Measurements from ENCODE around the gene LATS2. TPM values are rescaled to one million over a fixed set of nuclear protein-coding genes. Genes with fewer than 3 reads are reported as not detected.

LATS2 gene
- total RNA-seq, 2 donors from 2014 or later, result 40.1 to 59.2 TPM

DNA sequence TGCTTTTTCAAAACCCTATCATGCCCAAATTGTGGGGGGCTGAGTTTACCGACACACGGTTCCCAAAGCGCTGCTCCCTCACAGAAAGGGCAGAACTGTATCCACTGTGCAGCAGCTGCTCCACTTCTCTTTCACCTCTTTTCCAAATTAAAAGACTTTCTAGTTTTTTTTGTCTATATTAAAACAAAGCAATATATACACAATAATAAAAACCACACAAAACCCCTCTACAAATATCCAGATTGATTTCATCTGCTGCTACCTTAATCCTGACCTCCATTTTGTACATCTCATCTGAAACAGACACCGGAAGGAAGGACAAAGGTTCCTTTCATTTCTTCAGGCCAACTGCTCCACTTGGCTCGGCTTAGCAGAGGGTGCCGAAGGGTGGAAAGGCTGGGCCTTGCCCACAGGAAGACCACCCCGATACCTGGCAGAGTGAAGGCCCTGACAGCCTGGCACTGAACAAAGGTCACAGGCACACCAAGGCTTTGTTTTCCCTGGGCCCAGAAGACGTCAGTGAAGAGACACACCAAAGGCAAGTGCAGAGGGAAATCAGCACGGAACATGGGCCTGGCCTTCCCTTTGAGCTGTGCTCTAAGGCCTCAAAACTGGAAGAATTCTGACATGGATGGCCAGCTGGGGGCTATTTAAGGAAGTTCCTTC lies 71.6 kb downstream of the LATS2 start:
- Histone ChIP-seq H3K4me1 (ENCODE audit: control insufficient read depth in 1 of 2, low read depth in 2 of 2) (no peaks in the 10 kb centered on the region), H3K27me3 (replicated peaks; ENCODE audit: insufficient read depth) (no peaks in the 10 kb centered on the region), H3K9me3 (no peaks in the 10 kb centered on the region), H3K36me3 (peaks cover 32% of the 10 kb centered on the region), H3K4me3 (no peak overlapping the region), H3K27ac (no peak overlapping the region)
- ATAC-seq (ENCODE audit: insufficient number of reproducible peaks, low FRiP score, low read depth) (no peak), DNase-seq (ENCODE audit: low spot score) (no peak)
- TF ChIP-seq, protein P1, sequence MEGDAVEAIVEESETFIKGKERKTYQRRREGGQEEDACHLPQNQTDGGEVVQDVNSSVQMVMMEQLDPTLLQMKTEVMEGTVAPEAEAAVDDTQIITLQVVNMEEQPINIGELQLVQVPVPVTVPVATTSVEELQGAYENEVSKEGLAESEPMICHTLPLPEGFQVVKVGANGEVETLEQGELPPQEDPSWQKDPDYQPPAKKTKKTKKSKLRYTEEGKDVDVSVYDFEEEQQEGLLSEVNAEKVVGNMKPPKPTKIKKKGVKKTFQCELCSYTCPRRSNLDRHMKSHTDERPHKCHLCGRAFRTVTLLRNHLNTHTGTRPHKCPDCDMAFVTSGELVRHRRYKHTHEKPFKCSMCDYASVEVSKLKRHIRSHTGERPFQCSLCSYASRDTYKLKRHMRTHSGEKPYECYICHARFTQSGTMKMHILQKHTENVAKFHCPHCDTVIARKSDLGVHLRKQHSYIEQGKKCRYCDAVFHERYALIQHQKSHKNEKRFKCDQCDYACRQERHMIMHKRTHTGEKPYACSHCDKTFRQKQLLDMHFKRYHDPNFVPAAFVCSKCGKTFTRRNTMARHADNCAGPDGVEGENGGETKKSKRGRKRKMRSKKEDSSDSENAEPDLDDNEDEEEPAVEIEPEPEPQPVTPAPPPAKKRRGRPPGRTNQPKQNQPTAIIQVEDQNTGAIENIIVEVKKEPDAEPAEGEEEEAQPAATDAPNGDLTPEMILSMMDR (IDR thresholded peaks at IDR 0.05), result no peak

DNA sequence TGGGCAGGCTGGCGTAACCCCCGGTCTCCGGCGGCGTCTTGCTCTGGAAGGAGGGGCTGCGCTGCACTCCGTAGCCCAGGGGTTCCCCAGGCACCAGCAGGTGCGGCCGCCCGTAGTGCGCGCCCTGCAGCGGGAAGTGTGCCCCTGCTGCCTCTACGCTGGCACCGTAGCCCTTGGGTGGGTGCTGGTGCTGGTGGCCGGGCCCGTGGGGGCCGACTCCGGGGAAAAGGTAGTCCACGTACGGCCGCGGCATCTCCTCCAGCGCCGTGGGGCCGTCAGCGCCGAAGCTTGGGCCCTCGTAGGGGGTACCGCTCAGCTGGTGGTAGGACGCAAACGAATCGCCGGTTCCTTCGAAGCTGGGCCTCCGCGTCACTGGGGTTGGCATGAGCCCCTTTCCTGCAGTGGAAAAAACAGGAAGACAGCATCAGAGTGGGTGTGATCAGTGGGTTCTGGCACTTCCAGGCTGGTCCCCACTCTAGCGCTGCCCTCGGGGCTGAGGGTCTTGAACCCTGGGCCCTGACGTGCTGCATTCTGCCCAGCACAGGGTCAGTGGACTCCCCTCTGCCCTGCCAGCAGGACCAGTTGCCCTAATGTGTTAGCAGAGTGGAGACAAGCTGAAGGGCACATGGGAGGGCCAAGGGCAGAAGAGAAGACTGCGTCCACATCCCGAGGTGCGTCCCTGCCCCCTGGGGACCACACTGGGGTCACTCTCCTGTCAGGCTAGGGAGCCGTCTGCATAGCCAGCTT lies 72.3 kb downstream of the LATS2 start:
- peaks cover 0 to 5% of the 10 kb centered on the region in 2 donors for H3K4me1 ChIP-seq (ENCODE audit: control insufficient read depth in 1 of 2, low read depth in 2 of 2)
- H3K4me3 ChIP-seq, result no peak overlapping the region
- ATAC-seq (ENCODE audit: insufficient number of reproducible peaks, low FRiP score, low read depth), result no peak
- peaks cover 32% of the 10 kb centered on the region for H3K36me3 ChIP-seq
- TF ChIP-seq, protein P1 (IDR thresholded peaks at IDR 0.05), result no peak
- H3K9me3 ChIP-seq, result no peaks in the 10 kb centered on the region
- H3K27me3 ChIP-seq (replicated peaks; ENCODE audit: insufficient read depth), result no peaks in the 10 kb centered on the region
- DNase-seq (ENCODE audit: low spot score), result no peak
- H3K27ac ChIP-seq, result no peak overlapping the region

DNA sequence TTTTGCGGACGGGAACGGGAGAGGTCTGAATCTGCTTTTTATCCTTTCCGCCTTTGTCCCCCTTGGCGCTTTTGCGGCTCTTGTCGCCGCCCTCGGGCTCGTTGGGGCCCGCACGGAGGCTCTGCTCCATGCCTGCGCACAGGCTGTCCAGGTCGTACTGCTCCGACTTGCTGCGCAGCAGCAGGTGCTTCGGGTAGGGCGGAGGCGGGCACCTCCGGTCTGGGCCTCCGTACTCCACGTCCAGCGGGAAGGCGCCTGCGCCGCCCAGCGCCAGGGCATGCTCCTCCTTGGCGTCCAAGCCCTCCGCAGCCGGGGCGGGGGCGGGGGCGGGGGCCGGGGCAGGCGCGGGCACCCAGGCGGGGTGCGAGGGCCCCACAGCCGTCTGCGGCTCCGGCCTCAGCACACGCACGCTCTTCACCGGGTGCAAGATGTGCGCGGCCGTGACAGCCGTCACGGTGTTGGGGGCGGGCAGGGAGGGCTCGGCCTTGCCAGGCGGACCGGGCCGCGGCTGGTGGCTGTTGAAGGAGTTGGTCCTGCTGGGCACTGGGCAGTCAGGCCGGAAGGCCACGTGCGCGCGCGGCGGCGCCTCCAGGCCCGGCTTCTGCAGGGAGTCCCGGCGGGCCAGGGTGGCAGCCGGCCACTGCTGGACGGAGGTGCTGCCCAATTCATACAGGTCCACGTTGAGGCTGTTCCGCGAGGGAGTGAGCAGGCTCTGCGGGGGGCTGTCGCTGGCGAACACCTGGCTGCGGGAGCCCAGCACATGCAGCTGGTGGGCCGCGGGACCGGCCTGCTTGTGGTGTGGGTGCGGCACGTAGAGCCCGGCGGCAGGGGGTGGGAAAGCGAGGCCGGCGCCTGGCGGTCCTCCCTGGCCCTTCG lies 73.1 kb downstream of the LATS2 start:
- Histone ChIP-seq H3K36me3 (peaks cover 37% of the 10 kb centered on the region), H3K4me3 (no peak overlapping the region), H3K27me3 (replicated peaks; ENCODE audit: insufficient read depth) (no peaks in the 10 kb centered on the region), H3K9me3 (no peaks in the 10 kb centered on the region), H3K27ac (no peak overlapping the region), H3K4me1 (ENCODE audit: control insufficient read depth in 1 of 2, low read depth in 2 of 2) (peaks cover 0 to 7% of the 10 kb centered on the region in 2 donors)
- no peak for DNase-seq (ENCODE audit: low spot score)
- TF ChIP-seq, protein P1 (IDR thresholded peaks at IDR 0.05), result no peak
- ATAC-seq (ENCODE audit: insufficient number of reproducible peaks, low FRiP score, low read depth), result no peak

DNA sequence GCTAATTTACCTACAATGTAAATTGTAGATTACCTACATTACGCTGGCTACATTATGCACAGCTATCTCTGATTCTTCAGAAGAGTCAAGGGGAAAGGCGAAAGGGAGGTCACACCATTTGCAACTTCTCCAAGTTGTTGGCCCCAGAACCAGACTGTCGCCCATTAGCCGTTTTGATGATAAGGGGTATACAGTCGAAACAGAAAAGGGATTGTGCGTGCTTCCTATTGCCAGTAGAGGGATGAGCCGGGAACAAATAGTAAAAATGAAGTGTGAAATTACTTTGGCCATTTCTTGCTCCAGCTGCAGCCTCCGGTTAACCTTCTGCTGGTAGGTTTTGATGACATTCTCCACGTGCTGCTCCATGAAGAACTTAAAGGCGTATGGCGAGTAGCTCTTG lies 73.8 kb downstream of the LATS2 start:
- DNase-seq (ENCODE audit: low spot score), result no peak
- H3K4me3 ChIP-seq, result no peak overlapping the region
- H3K4me1 ChIP-seq (ENCODE audit: control insufficient read depth in 1 of 2, low read depth in 2 of 2), result peaks cover 0 to 7% of the 10 kb centered on the region in 2 donors
- no peaks in the 10 kb centered on the region for H3K9me3 ChIP-seq
- H3K27ac ChIP-seq, result no peak overlapping the region
- H3K27me3 ChIP-seq (replicated peaks; ENCODE audit: insufficient read depth), result no peaks in the 10 kb centered on the region
- H3K36me3 ChIP-seq, result peaks cover 42% of the 10 kb centered on the region
- TF ChIP-seq, protein P1 (IDR thresholded peaks at IDR 0.05), result no peak
- no peak for ATAC-seq (ENCODE audit: insufficient number of reproducible peaks, low FRiP score, low read depth)

DNA sequence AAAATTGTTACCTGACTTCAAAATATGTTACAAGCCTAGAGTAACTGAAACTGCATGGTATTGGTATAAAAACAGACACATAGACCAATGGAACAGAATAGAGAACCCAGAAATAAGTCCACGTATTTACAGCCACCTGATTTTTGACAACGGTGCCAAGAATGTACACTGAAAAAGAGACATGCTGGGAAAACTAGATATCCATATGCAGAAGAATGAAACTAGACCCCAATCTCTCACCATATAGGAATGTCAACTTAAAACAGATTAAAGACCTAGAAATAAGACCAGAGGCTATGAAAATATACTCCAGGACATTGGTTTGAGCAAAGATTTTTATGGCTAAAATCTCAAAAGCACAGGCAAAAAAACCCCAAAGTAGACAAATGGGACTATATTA lies 76.5 kb downstream of the LATS2 start:
- no peak for DNase-seq (ENCODE audit: low spot score)
- H3K27me3 ChIP-seq (replicated peaks; ENCODE audit: insufficient read depth), result no peaks in the 10 kb centered on the region
- no peak overlapping the region for H3K27ac ChIP-seq
- ATAC-seq (ENCODE audit: insufficient number of reproducible peaks, low FRiP score, low read depth), result no peak
- H3K4me1 ChIP-seq (ENCODE audit: control insufficient read depth in 1 of 2, low read depth in 2 of 2), result peaks cover 0 to 7% of the 10 kb centered on the region in 2 donors
- TF ChIP-seq, protein P1 (IDR thresholded peaks at IDR 0.05), result no peak
- peaks cover 53% of the 10 kb centered on the region for H3K36me3 ChIP-seq
- no peaks in the 10 kb centered on the region for H3K9me3 ChIP-seq
- no peak overlapping the region for H3K4me3 ChIP-seq
